ENCODE results near the gene DHX35. TPM values are rescaled to one million over a fixed set of nuclear protein-coding genes. Genes with fewer than 3 reads are reported as not detected.

DHX35 gene
- total RNA-seq: 4.2 and 5.7 TPM in 2 replicates

GRCh38 chr20:38962044-38962927, at the start of gene DHX35:
Gene DHX35 (plus strand): TSS chr20:38962344. CDS start chr20:38962368, 24 bp downstream.

GRCh38 chr20:38926142-38926933, 35.8 kb upstream of the DHX35 start, which contains the start of gene FAM83D:
Gene FAM83D (plus strand): TSS chr20:38926417. CDS start chr20:38926443, 26 bp downstream.

Other genes starting within 250 kb of the DHX35 start
- gene SLC32A1, start 237.9 kb upstream of the DHX35 start, total RNA-seq: not detected in 2 replicates
- 2.5 and 3.1 TPM in 2 replicates for gene ACTR5, start 213.9 kb upstream of the DHX35 start, total RNA-seq
- gene PPP1R16B, start 156.6 kb upstream of the DHX35 start, total RNA-seq: 0.49 and 0.54 TPM in 2 replicates
- 6.3 and 12.0 TPM in 2 replicates for gene FAM83D, start 35.9 kb upstream of the DHX35 start, total RNA-seq

Data from cardiac atrium fibroblast (primary cell).